Suprapubic skin (tissue), 3 donors: ENCODE data around the gene ADAR.

ENCODE experiments used
- EP300 ChIP-seq: sonication (generic); formaldehyde crosslinking; IDR thresholded peaks from one replicate; pipeline ENCODE4 v1.6.1; 2017; ENCODE audit warnings: antibody characterized with exemption
- POLR2A ChIP-seq, 2 donors: fragments of 450-650 bp; IDR thresholded peaks; one replicate each; pipeline ENCODE4 v1.6.1; 2017; ENCODE audit warnings: antibody characterized with exemption in 2 of 2, mild to moderate bottlenecking in 2 of 2, moderate library complexity in 2 of 2
- TF ChIP-seq, protein P1 (sequence below), 2 donors: fragments of 200-600 bp in 1 of 2; fragments of 450-650 bp in 1 of 2; sonication (generic) in 1 of 2; IDR thresholded peaks; one replicate each; pipeline ENCODE4 v1.5.1; 2016 to 2019; ENCODE audit warnings: antibody characterized with exemption in 2 of 2, mild to moderate bottlenecking in 1 of 2, moderate library complexity in 1 of 2

DNA sequence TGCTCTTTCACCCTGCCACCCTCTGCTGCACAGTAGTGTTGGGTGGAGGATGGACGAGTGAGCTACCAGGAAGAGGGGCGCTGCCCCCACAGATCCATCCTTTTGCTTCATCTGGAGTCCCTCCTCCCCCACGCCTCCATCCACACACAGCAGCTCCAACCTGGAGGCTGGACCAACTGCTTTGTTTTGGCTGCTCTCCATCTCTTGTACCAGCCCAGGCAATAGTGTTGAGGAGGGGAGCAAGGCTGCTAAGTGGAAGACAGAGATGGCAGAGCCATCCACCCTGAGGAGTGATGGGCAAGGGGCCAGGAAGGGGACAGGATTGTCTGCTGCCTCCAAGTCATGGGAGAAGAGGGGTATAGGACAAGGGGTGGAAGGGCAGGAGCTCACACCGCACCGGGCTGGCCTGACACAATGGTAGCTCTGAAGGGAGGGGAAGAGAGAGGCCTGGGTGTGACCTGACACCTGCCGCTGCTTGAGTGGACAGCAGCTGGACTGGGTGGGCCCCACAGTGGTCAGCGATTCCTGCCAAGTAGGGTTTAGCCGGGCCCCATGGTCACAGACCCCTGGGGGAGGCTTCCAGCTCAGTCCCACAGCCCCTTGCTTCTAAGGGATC lies 31.9 kb downstream of the ADAR start:
- TF ChIP-seq, protein P1, sequence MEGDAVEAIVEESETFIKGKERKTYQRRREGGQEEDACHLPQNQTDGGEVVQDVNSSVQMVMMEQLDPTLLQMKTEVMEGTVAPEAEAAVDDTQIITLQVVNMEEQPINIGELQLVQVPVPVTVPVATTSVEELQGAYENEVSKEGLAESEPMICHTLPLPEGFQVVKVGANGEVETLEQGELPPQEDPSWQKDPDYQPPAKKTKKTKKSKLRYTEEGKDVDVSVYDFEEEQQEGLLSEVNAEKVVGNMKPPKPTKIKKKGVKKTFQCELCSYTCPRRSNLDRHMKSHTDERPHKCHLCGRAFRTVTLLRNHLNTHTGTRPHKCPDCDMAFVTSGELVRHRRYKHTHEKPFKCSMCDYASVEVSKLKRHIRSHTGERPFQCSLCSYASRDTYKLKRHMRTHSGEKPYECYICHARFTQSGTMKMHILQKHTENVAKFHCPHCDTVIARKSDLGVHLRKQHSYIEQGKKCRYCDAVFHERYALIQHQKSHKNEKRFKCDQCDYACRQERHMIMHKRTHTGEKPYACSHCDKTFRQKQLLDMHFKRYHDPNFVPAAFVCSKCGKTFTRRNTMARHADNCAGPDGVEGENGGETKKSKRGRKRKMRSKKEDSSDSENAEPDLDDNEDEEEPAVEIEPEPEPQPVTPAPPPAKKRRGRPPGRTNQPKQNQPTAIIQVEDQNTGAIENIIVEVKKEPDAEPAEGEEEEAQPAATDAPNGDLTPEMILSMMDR (IDR thresholded peaks at IDR 0.05) = no peak
- TF ChIP-seq EP300 = no peak
- no peak for TF ChIP-seq POLR2A (IDR thresholded peaks at IDR 0.05)
